ENCODE measurements around the gene CASQ2. TPM values are rescaled to one million over a fixed set of nuclear protein-coding genes. Genes with fewer than 3 reads are reported as not detected.

The CASQ2 gene
- total RNA-seq, 1 donor from 2014 or later = 0.11 TPM

DNA sequence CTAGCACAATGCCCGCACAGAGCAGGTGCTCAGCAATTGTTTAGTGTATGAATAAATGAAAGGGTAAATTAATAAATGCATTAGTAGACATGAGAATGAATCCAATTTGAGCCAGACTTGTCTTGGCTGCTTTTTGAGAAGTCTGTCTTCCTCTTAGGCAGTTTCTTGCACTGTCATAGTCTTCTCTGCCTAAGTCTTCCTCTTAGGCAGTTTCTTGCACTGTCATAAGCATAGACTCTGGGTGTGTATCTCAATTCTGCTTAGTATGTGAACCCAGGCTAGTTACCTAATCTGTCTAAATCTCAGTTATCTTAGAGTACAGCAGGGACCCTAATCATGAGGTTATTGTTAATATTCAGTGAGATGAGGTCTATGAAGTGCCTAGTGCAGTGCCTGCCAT lies 45.2 kb upstream of the CASQ2 start:
- H3K27ac Mint-ChIP-seq (ENCODE audit: unreplicated experiment) = no peak overlapping the region
- no peak overlapping the region for H3K4me3 ChIP-seq (ENCODE audit: insufficient read depth, low read depth, low read length)
- no peak overlapping the region for H3K27ac ChIP-seq (ENCODE audit: low read depth, low read length)
- H3K9ac ChIP-seq (ENCODE audit: low read length) = no peak overlapping the region
- no peaks in the 10 kb centered on the region for H3K79me2 ChIP-seq (ENCODE audit: insufficient read depth, low read length)
- H3K4me3 Mint-ChIP-seq (ENCODE audit: unreplicated experiment) = no peak overlapping the region
- H3K4me1 Mint-ChIP-seq (ENCODE audit: low read depth, unreplicated experiment) = no peaks in the 10 kb centered on the region
- H3K36me3 Mint-ChIP-seq (ENCODE audit: low read depth, unreplicated experiment) = no peaks in the 10 kb centered on the region
- H3K9me3 ChIP-seq (ENCODE audit: insufficient read depth, low read depth, low read length) = no peaks in the 10 kb centered on the region
- H3K4me1 ChIP-seq (ENCODE audit: insufficient read depth, low read length) = no peaks in the 10 kb centered on the region
- no peak overlapping the region for H2AFZ ChIP-seq (ENCODE audit: low read depth, low read length)
- H3K27me3 Mint-ChIP-seq (ENCODE audit: low read depth, unreplicated experiment) = peaks cover 4% of the 10 kb centered on the region
- no peaks in the 10 kb centered on the region for H4K20me1 ChIP-seq (ENCODE audit: insufficient read depth, low read length)
- TF ChIP-seq CTCF (IDR thresholded peaks at IDR 0.05; ENCODE audit: insufficient read depth, low read depth, low read length) (no peak), EZH2 (IDR thresholded peaks at IDR 0.05; ENCODE audit: insufficient read depth, low read length) (no peak)
- DNase-seq (ENCODE audit: low read depth) (no peak), FAIRE-seq (no peak)
- no peaks in the 10 kb centered on the region for H3K36me3 ChIP-seq (ENCODE audit: insufficient read depth, low read length)
- peaks cover 2% of the 10 kb centered on the region for H3K27me3 ChIP-seq (ENCODE audit: insufficient read depth, low read length)
- no peaks in the 10 kb centered on the region for H3K9me3 Mint-ChIP-seq (ENCODE audit: unreplicated experiment)
- no peak overlapping the region for H3K4me2 ChIP-seq (ENCODE audit: low read length)

- H3K36me3 ChIP-seq (ENCODE audit: insufficient read depth, low read length) = no peaks in the 10 kb centered on the region
- H3K27ac Mint-ChIP-seq (ENCODE audit: unreplicated experiment) = no peak overlapping the region
- TF ChIP-seq EZH2 (IDR thresholded peaks at IDR 0.05; ENCODE audit: insufficient read depth, low read length) (no peak), CTCF (IDR thresholded peaks at IDR 0.05; ENCODE audit: insufficient read depth, low read depth, low read length) (no peak)
Measured at GRCh38 chr1:115811140-115811828, 42.8 kb upstream of the CASQ2 start.

GRCh38 chr1:115810609-115811008 lies 42.1 kb upstream of the CASQ2 start:
- H3K4me1 ChIP-seq (ENCODE audit: insufficient read depth, low read length) = no peaks in the 10 kb centered on the region
- H4K20me1 ChIP-seq (ENCODE audit: insufficient read depth, low read length) = no peaks in the 10 kb centered on the region
- TF ChIP-seq CTCF (IDR thresholded peaks at IDR 0.05; ENCODE audit: insufficient read depth, low read depth, low read length) = no peak
- no peak for TF ChIP-seq EZH2 (IDR thresholded peaks at IDR 0.05; ENCODE audit: insufficient read depth, low read length)
- Mint-ChIP-seq H3K4me3 (ENCODE audit: unreplicated experiment) (no peak overlapping the region), H3K27ac (ENCODE audit: unreplicated experiment) (no peak overlapping the region), H3K4me1 (ENCODE audit: low read depth, unreplicated experiment) (no peaks in the 10 kb centered on the region), H3K36me3 (ENCODE audit: low read depth, unreplicated experiment) (no peaks in the 10 kb centered on the region), H3K27me3 (ENCODE audit: low read depth, unreplicated experiment) (peaks cover 4% of the 10 kb centered on the region), H3K9me3 (ENCODE audit: unreplicated experiment) (no peaks in the 10 kb centered on the region)
- H3K79me2 ChIP-seq (ENCODE audit: insufficient read depth, low read length) = no peaks in the 10 kb centered on the region
- no peaks in the 10 kb centered on the region for H3K9me3 ChIP-seq (ENCODE audit: insufficient read depth, low read depth, low read length)
- no peak overlapping the region for H2AFZ ChIP-seq (ENCODE audit: low read depth, low read length)
- H3K4me2 ChIP-seq (ENCODE audit: low read length) = no peak overlapping the region
- DNase-seq (ENCODE audit: low read depth) (no peak), FAIRE-seq (no peak)
- H3K4me3 ChIP-seq (ENCODE audit: insufficient read depth, low read depth, low read length) = no peak overlapping the region
- H3K36me3 ChIP-seq (ENCODE audit: insufficient read depth, low read length) = no peaks in the 10 kb centered on the region
- no peak overlapping the region for H3K9ac ChIP-seq (ENCODE audit: low read length)
- peaks cover 2% of the 10 kb centered on the region for H3K27me3 ChIP-seq (ENCODE audit: insufficient read depth, low read length)
- no peak overlapping the region for H3K27ac ChIP-seq (ENCODE audit: low read depth, low read length)

More at GRCh38 chr1:115811140-115811828, 42.8 kb upstream of the CASQ2 start:
- no peaks in the 10 kb centered on the region for H3K79me2 ChIP-seq (ENCODE audit: insufficient read depth, low read length)
- H3K27me3 ChIP-seq (ENCODE audit: insufficient read depth, low read length) = peaks cover 2% of the 10 kb centered on the region
- H3K9ac ChIP-seq (ENCODE audit: low read length) = no peak overlapping the region
- H3K36me3 Mint-ChIP-seq (ENCODE audit: low read depth, unreplicated experiment) = no peaks in the 10 kb centered on the region
- H4K20me1 ChIP-seq (ENCODE audit: insufficient read depth, low read length) = no peaks in the 10 kb centered on the region
- H3K27ac ChIP-seq (ENCODE audit: low read depth, low read length) = no peak overlapping the region
- no peak overlapping the region for H3K4me3 Mint-ChIP-seq (ENCODE audit: unreplicated experiment)
- no peaks in the 10 kb centered on the region for H3K4me1 ChIP-seq (ENCODE audit: insufficient read depth, low read length)
- no peaks in the 10 kb centered on the region for H3K9me3 ChIP-seq (ENCODE audit: insufficient read depth, low read depth, low read length)
- no peaks in the 10 kb centered on the region for H3K4me1 Mint-ChIP-seq (ENCODE audit: low read depth, unreplicated experiment)
- no peaks in the 10 kb centered on the region for H3K9me3 Mint-ChIP-seq (ENCODE audit: unreplicated experiment)
- H3K27me3 Mint-ChIP-seq (ENCODE audit: low read depth, unreplicated experiment) = peaks cover 4% of the 10 kb centered on the region
- H3K4me2 ChIP-seq (ENCODE audit: low read length) = no peak overlapping the region
- no peak overlapping the region for H3K4me3 ChIP-seq (ENCODE audit: insufficient read depth, low read depth, low read length)
- no peak for DNase-seq (ENCODE audit: low read depth)
- H2AFZ ChIP-seq (ENCODE audit: low read depth, low read length) = no peak overlapping the region
- FAIRE-seq = no peak

All from astrocyte (in vitro differentiated cells and primary cell).